H4 (cell line): ENCODE measurements around the gene SPEM3. TPM values are rescaled to one million over a fixed set of nuclear protein-coding genes. Genes with fewer than 3 reads are reported as not detected.

Source experiments
- DNase-seq: peaks from one replicate; pipeline ENCODE4 v3.0.0-alpha.2; 2015; ENCODE audit warnings: low spot score
- total RNA-seq: library from RNA; depleted of rRNA; stranded (reverse); fragments of >200 nt; shearing (Covaris generic); gene quantifications from 2 replicates; pipeline ENCODE4 v1.2.3, GENCODE V29; 2014

The SPEM3 gene
- total RNA-seq, 1 experiment from 2014 or later = not detected

- DNase-seq = no peak
These were observed 7.5 kb upstream of the SPEM3 start for GRCh38 chr17:7421186-7421585.

- no peak for DNase-seq
These were observed 5.0 kb upstream of the SPEM3 start for GRCh38 chr17:7423679-7424078.

GRCh38 chr17:7425316-7425715 is 3.3 kb upstream of the SPEM3 start, which contains the start of gene SPEM2:
TSS of gene SPEM2 (plus strand) at chr17:7425616. CDS start at chr17:7425689, 73 bp downstream.
- DNase-seq = no peak

GRCh38 chr17:7425756-7426155 is 2.9 kb upstream of the SPEM3 start:
- no peak for DNase-seq

- DNase-seq = no peak
These were observed 2.3 kb upstream of the SPEM3 start for GRCh38 chr17:7426203-7426863.

- DNase-seq = no peak
These were observed 1.7 kb upstream of the SPEM3 start for GRCh38 chr17:7426896-7427489.

GRCh38 chr17:7427549-7427948 is 1.1 kb upstream of the SPEM3 start:
- no peak for DNase-seq

GRCh38 chr17:7429722-7430121 is 1.1 kb downstream of the SPEM3 start:
- DNase-seq = no peak

GRCh38 chr17:7431231-7431630 is 2.6 kb downstream of the SPEM3 start:
- no peak for DNase-seq

GRCh38 chr17:7432296-7432695 is 3.6 kb downstream of the SPEM3 start:
- DNase-seq = no peak

- DNase-seq = no peak
These were observed 7.3 kb downstream of the SPEM3 start for GRCh38 chr17:7435676-7436555.

GRCh38 chr17:7436556-7437368 is 8.1 kb downstream of the SPEM3 start:
- DNase-seq = no peak

- DNase-seq = no peak
These were observed 8.8 kb downstream of the SPEM3 start for GRCh38 chr17:7437369-7437863.

GRCh38 chr17:7437950-7438614 is 9.4 kb downstream of the SPEM3 start:
- no peak for DNase-seq

- DNase-seq = no peak
These were observed 10.2 kb downstream of the SPEM3 start for GRCh38 chr17:7438656-7439460.

- no peak for DNase-seq
These were observed 10.9 kb downstream of the SPEM3 start, which contains the start of gene FGF11 for GRCh38 chr17:7439462-7440112. TSS of gene FGF11 (plus strand) at chr17:7439512. CDS start at chr17:7439621, 109 bp downstream.

GRCh38 chr17:7440113-7440833 is 11.6 kb downstream of the SPEM3 start:
- DNase-seq = no peak

GRCh38 chr17:7440834-7441195 is 12.2 kb downstream of the SPEM3 start:
- DNase-seq = no peak

- no peak for DNase-seq
These were observed 12.6 kb downstream of the SPEM3 start for GRCh38 chr17:7441266-7441665.
